Suprapubic skin (tissue), 4 donors: Measurements from ENCODE around the gene BRPF3. TPM values are rescaled to one million over a fixed set of nuclear protein-coding genes. Genes with fewer than 3 reads are reported as not detected.

ENCODE experiments used
- DNase-seq, 2 donors: peaks; one replicate each; pipeline ENCODE4 v3.0.0-alpha.2; 2019; ENCODE audit warnings: low spot score in 2 of 2
- H3K27ac ChIP-seq: fragments of 200-600 bp; sonication (generic); one replicate; pipeline ENCODE4 v1.5.1; 2019
- H3K27me3 ChIP-seq: fragments of 200-600 bp; sonication (generic); one replicate; pipeline ENCODE4 v1.5.1; 2019
- H3K36me3 ChIP-seq: fragments of 200-600 bp; sonication (generic); one replicate; pipeline ENCODE4 v1.5.1; 2019
- H3K4me1 ChIP-seq: fragments of 200-600 bp; sonication (generic); one replicate; pipeline ENCODE4 v1.5.1; 2019
- H3K4me3 ChIP-seq: fragments of 200-600 bp; sonication (generic); one replicate; pipeline ENCODE4 v1.5.1; 2019; ENCODE audit warnings: mild to moderate bottlenecking
- H3K9me3 ChIP-seq: fragments of 200-600 bp; sonication (generic); one replicate; pipeline ENCODE4 v1.5.1; 2019
- CTCF ChIP-seq, 2 donors: fragments of 200-600 bp in 1 of 2; fragments of 450-650 bp in 1 of 2; sonication (generic) in 1 of 2; IDR thresholded peaks; one replicate each; pipeline ENCODE4 v1.5.1; 2016 to 2019; ENCODE audit warnings: antibody characterized with exemption in 2 of 2, mild to moderate bottlenecking in 1 of 2, moderate library complexity in 1 of 2
- EP300 ChIP-seq: sonication (generic); formaldehyde crosslinking; IDR thresholded peaks from one replicate; pipeline ENCODE4 v1.6.1; 2017; ENCODE audit warnings: antibody characterized with exemption
- POLR2A ChIP-seq, 2 donors: fragments of 450-650 bp; IDR thresholded peaks; one replicate each; pipeline ENCODE4 v1.6.1; 2017; ENCODE audit warnings: antibody characterized with exemption in 2 of 2, mild to moderate bottlenecking in 2 of 2, moderate library complexity in 2 of 2
- POLR2AphosphoS5 ChIP-seq, 3 donors: sonication (generic); formaldehyde crosslinking; IDR thresholded peaks; one replicate each; pipeline ENCODE4 v1.6.1; 2017; ENCODE audit warnings: antibody characterized with exemption in 3 of 3
- WGBS: methylation state at CpG from one replicate; pipeline ENCODE4 v1.1.5; 2018; 5-methylcytosine and 5-hydroxymethylcytosine counted together
- total RNA-seq, 4 donors: library from RNA; depleted of rRNA; stranded (reverse); fragments of >200 nt; gene quantifications; one replicate each; pipeline ENCODE4 v1.1.0, GENCODE V29; 2016

BRPF3 gene
- total RNA-seq, 4 donors from 2014 or later = 19.3 to 28.5 (median 20.5) TPM

GRCh38 chr6:36268478-36269275 lies 72.1 kb downstream of the BRPF3 start:
- Histone ChIP-seq H3K4me3 (no peak overlapping the region), H3K9me3 (no peaks in the 10 kb centered on the region), H3K4me1 (peaks cover 41% of the 10 kb centered on the region), H3K36me3 (no peaks in the 10 kb centered on the region), H3K27ac (peak overlapping the region; percentile 69), H3K27me3 (peaks cover 15% of the 10 kb centered on the region)
- WGBS = 66% methylated on average over 11 of the region's 12 CpGs
- no peak for DNase-seq
- TF ChIP-seq CTCF (IDR thresholded peaks at IDR 0.05) (no peak), POLR2AphosphoS5 (IDR thresholded peaks at IDR 0.05) (no peak), POLR2A (IDR thresholded peaks at IDR 0.05) (no peak), EP300 (no peak)

- peaks cover 15% of the 10 kb centered on the region for H3K27me3 ChIP-seq
- peaks cover 41% of the 10 kb centered on the region for H3K4me1 ChIP-seq
- TF ChIP-seq CTCF (IDR thresholded peaks at IDR 0.05) (no peak), POLR2A (IDR thresholded peaks at IDR 0.05) (no peak), EP300 (no peak)
- no peaks in the 10 kb centered on the region for H3K36me3 ChIP-seq
- H3K4me3 ChIP-seq = peak within 1 kb of the TSS; percentile 19
- peak within 1 kb of the TSS; percentile 66 for H3K27ac ChIP-seq
- no peaks in the 10 kb centered on the region for H3K9me3 ChIP-seq
- 37% methylated on average over 25 of the region's 32 CpGs for WGBS
- peak in 1 of 2 donors; percentile 63 for DNase-seq
Observed at GRCh38 chr6:36269834-36270705, 73.5 kb downstream of the BRPF3 start, which contains the start of gene PNPLA1. TSS of gene PNPLA1 (plus strand) at chr6:36270060. CDS start at chr6:36270460, 400 bp downstream.

GRCh38 chr6:36272234-36272633 lies 75.7 kb downstream of the BRPF3 start:
- TF ChIP-seq POLR2A (IDR thresholded peaks at IDR 0.05) (no peak), CTCF (IDR thresholded peaks at IDR 0.05) (no peak), POLR2AphosphoS5 (IDR thresholded peaks at IDR 0.05) (no peak), EP300 (no peak)
- Histone ChIP-seq H3K27ac (no peak overlapping the region), H3K9me3 (no peaks in the 10 kb centered on the region), H3K36me3 (no peaks in the 10 kb centered on the region), H3K4me1 (peaks cover 37% of the 10 kb centered on the region), H3K4me3 (no peak overlapping the region), H3K27me3 (peaks cover 15% of the 10 kb centered on the region)
- WGBS = 91% methylated on average over 8 of the region's 8 CpGs
- DNase-seq = no peak

GRCh38 chr6:36273067-36273466 lies 76.5 kb downstream of the BRPF3 start:
- Histone ChIP-seq H3K9me3 (no peaks in the 10 kb centered on the region), H3K27ac (no peak overlapping the region), H3K4me3 (no peak overlapping the region), H3K27me3 (peaks cover 15% of the 10 kb centered on the region), H3K36me3 (no peaks in the 10 kb centered on the region), H3K4me1 (peaks cover 28% of the 10 kb centered on the region)
- no peak for TF ChIP-seq POLR2A (IDR thresholded peaks at IDR 0.05)
- no peak for TF ChIP-seq EP300
- TF ChIP-seq CTCF (IDR thresholded peaks at IDR 0.05) = no peak
- TF ChIP-seq POLR2AphosphoS5 (IDR thresholded peaks at IDR 0.05) = no peak
- DNase-seq = no peak
- WGBS = 96% methylated on average over 5 of the region's 5 CpGs
